Endothelial cell of umbilical vein (primary cell): ENCODE results near the gene SLC12A8. TPM values are rescaled to one million over a fixed set of nuclear protein-coding genes. Genes with fewer than 3 reads are reported as not detected.

Source experiments
- BruUV-seq: library from RNA; stranded (reverse); fragments of 400-500 nt; replicated peaks from 2 replicates; lab custom pipeline; 2021; lab: Mats Ljungman, UMichigan
- CTCF ChIA-PET: fragments of 300-600, 350-600 bp; sonication (Branson Sonifier 250); formaldehyde crosslinking; loops from one replicate; lab custom pipeline; 2021; ENCODE audit warnings: antibody characterized with exemption, inconsistent platforms; lab: Charles Lee
- POLR2A ChIA-PET: fragments of 300-600, 350-600 bp; sonication (Branson Sonifier 250); formaldehyde crosslinking; loops from one replicate; lab custom pipeline; 2021; ENCODE audit warnings: antibody characterized with exemption, inconsistent platforms; lab: Charles Lee
- DNase-seq: peaks from one replicate; pipeline ENCODE4 v3.0.0-alpha.2; 2011; ENCODE audit warnings: low read depth, low spot score
- FAIRE-seq: peaks from 2 replicates; lab custom pipeline; 2011; peaks lifted over from hg19 to GRCh38; lab: Jason Lieb, UNC
- H2AFZ ChIP-seq: 2 replicates; pipeline ENCODE4 v1.6.0; 2012; ENCODE audit warnings: low read depth, low read length, control low read depth, inconsistent platforms
- H3K27ac ChIP-seq: 2 replicates; pipeline ENCODE4 v1.5.1; 2011; ENCODE audit warnings: low read depth, mild to moderate bottlenecking, control low read depth, low read length, moderate library complexity; ENCODE audit not compliant: insufficient read depth
- H3K27me3 ChIP-seq, 2 experiments: 2 replicates each; pipeline versions ENCODE4 v1.6.0 to v1.6.1; 2011; ENCODE audit warnings: low read length in 2 of 2, mixed read lengths in 1 of 2; ENCODE audit not compliant: control insufficient read depth in 2 of 2, insufficient read depth in 2 of 2
- H3K36me3 ChIP-seq, 2 experiments: 2 replicates in 1 of 2; 3 replicates in 1 of 2; pipeline ENCODE4 v1.5.1; 2011; ENCODE audit warnings: low read length in 2 of 2, mild to moderate bottlenecking in 1 of 2, moderate library complexity in 1 of 2; ENCODE audit not compliant: control insufficient read depth in 2 of 2, insufficient read depth in 2 of 2; ENCODE audit errors: extremely low read depth in 1 of 2
- H3K4me1 ChIP-seq: 3 replicates; pipeline ENCODE4 v1.5.1; 2011; ENCODE audit warnings: mild to moderate bottlenecking, low read length; ENCODE audit not compliant: control insufficient read depth, insufficient read depth; ENCODE audit errors: extremely low read depth
- H3K4me2 ChIP-seq: 2 replicates; pipeline ENCODE4 v1.6.1; 2011; ENCODE audit warnings: low read length, control low read depth, mixed read lengths; ENCODE audit not compliant: insufficient read depth
- H3K4me3 ChIP-seq, 3 experiments: fragments of 200-600 bp in 1 of 3; sonication (generic), shearing (Covaris generic) in 1 of 3; replicated peaks in 1 of 3; 2 replicates each; pipeline ENCODE4 v1.5.1; 2011 to 2016; ENCODE audit warnings: control low read depth in 3 of 3, low read length in 3 of 3, mild to moderate bottlenecking in 2 of 3, inconsistent platforms in 1 of 3, low read depth in 1 of 3, moderate library complexity in 1 of 3; ENCODE audit not compliant: insufficient read depth in 1 of 3
- H3K79me2 ChIP-seq: 2 replicates; pipeline ENCODE4 v1.6.0; 2012; ENCODE audit warnings: low read length, inconsistent platforms; ENCODE audit not compliant: control insufficient read depth, insufficient read depth
- H3K9ac ChIP-seq: replicated peaks from 2 replicates; pipeline ENCODE3; 2011; ENCODE audit warnings: low read length, control low read depth; ENCODE audit not compliant: insufficient read depth; ENCODE audit errors: extremely low read depth
- H3K9me1 ChIP-seq: replicated peaks from 3 replicates; pipeline ENCODE4 v1.6.0; 2011; ENCODE audit warnings: mild to moderate bottlenecking, low read length; ENCODE audit not compliant: control insufficient read depth, insufficient read depth; ENCODE audit errors: extremely low read depth
- H3K9me3 ChIP-seq: replicated peaks from 2 replicates; pipeline ENCODE4 v1.5.1; 2012; ENCODE audit warnings: low read length, inconsistent platforms; ENCODE audit not compliant: control insufficient read depth, insufficient read depth
- H4K20me1 ChIP-seq: replicated peaks from 2 replicates; pipeline ENCODE3; 2011; ENCODE audit warnings: mild to moderate bottlenecking, low read length; ENCODE audit not compliant: control insufficient read depth, insufficient read depth; ENCODE audit errors: extremely low read depth
- EZH2 ChIP-seq: IDR thresholded peaks from 2 replicates; pipeline ENCODE4 v1.6.1; 2012; ENCODE audit warnings: borderline replicate concordance, low read depth, mild to moderate bottlenecking, moderate library complexity, low read length, inconsistent platforms; ENCODE audit not compliant: severe bottlenecking
- FOS ChIP-seq: IDR thresholded peaks from 2 replicates; pipeline ENCODE4 v1.6.1; 2011; ENCODE audit warnings: mild to moderate bottlenecking, low read length, moderate library complexity, borderline replicate concordance; ENCODE audit not compliant: insufficient read depth
- GATA2 ChIP-seq: IDR thresholded peaks from 2 replicates; pipeline ENCODE4 v1.7.0; 2011; ENCODE audit warnings: low read depth, mild to moderate bottlenecking, moderate library complexity, mixed read lengths, low read length; ENCODE audit not compliant: insufficient read length, insufficient read depth
- JUN ChIP-seq: IDR thresholded peaks from 2 replicates; pipeline ENCODE4 v1.6.1; 2011; ENCODE audit warnings: borderline replicate concordance, low read depth; ENCODE audit not compliant: insufficient read length, insufficient read depth
- MAX ChIP-seq: IDR thresholded peaks from 2 replicates; pipeline ENCODE4 v1.6.1; 2011; ENCODE audit not compliant: insufficient read depth, insufficient read length
- MYC ChIP-seq: IDR thresholded peaks from one replicate; pipeline ENCODE4 v1.6.1; 2011; ENCODE audit warnings: mild to moderate bottlenecking, low read depth, low read length
- POLR2AphosphoS5 ChIP-seq: IDR thresholded peaks from 2 replicates; pipeline ENCODE4 v1.6.1; 2012; ENCODE audit warnings: low read depth, mild to moderate bottlenecking, control low read depth, low read length, moderate library complexity; ENCODE audit not compliant: insufficient read depth
- dilution Hi-C: fragments of 300-500 bp; cut with MboI; formaldehyde crosslinking; loops from one replicate; pipeline ENCODE4 v1.15.0; 2019; ENCODE audit warnings: low sequenced_read_pairs; ENCODE audit not compliant: extremely low pct_ligation_motif_present
- intact Hi-C: fragments of 100-400 bp; cut with micrococcal nuclease; formaldehyde crosslinking; loops from one replicate; pipeline ENCODE4 v1.10.0; 2022
- polyA plus RNA-seq, 4 experiments: library from polyadenylated mRNA; depleted of rRNA in 3 of 4; stranded (reverse) in 3 of 4; unstranded in 1 of 4; fragments of >200 nt; gene quantifications; 2 replicates each; pipeline versions ENCODE4 v1.2.1 to v1.2.3, GENCODE V29; 2011 to 2012; ENCODE audit warnings: missing spikeins in 1 of 4
- total RNA-seq: library from RNA; stranded (reverse); gene quantifications from 2 replicates; pipeline ENCODE4 v1.2.3, GENCODE V29; 2021

SLC12A8 gene
- total and polyA plus RNA-seq, 2 donors (not counting 3 experiments of a cell fraction or from before 2014, with no cell fraction given): 0.86 to 0.90 TPM

GRCh38 chr3:125145751-125146475, 66.6 kb downstream of the SLC12A8 start:
- BruUV-seq: no TSS peak
- H3K9ac ChIP-seq: no peak overlapping the region
- H3K27ac ChIP-seq: no peak overlapping the region
- POLR2A ChIA-PET: no interaction called here
- no peaks in the 10 kb centered on the region for H3K9me1 ChIP-seq
- no peak overlapping the region for H2AFZ ChIP-seq
- dilution Hi-C loops: no loop called here
- no peaks in the 10 kb centered on the region for H3K9me3 ChIP-seq
- TF ChIP-seq MAX: no peak
- TF ChIP-seq POLR2AphosphoS5: no peak
- TF ChIP-seq FOS: no peak
- TF ChIP-seq MYC: no peak
- TF ChIP-seq EZH2: no peak
- TF ChIP-seq GATA2: no peak
- no peak for TF ChIP-seq JUN
- no peaks in the 10 kb centered on the region for H3K36me3 ChIP-seq
- H3K79me2 ChIP-seq: no peaks in the 10 kb centered on the region
- intact Hi-C loops: no loop called here
- no peak overlapping the region for H3K4me2 ChIP-seq
- no peak for DNase-seq
- H3K4me1 ChIP-seq: peaks cover 17% of the 10 kb centered on the region
- CTCF ChIA-PET: interaction anchor here (1.1 kb wide), 1 partner anchor 20 kb away, joined by 3 read pairs; no protein-coding TSS in a partner anchor
- no peak overlapping the region for H3K4me3 ChIP-seq
- H3K27me3 ChIP-seq: no peaks in the 10 kb centered on the region
- FAIRE-seq: no peak
- no peaks in the 10 kb centered on the region for H4K20me1 ChIP-seq
